ENCODE measurements around the gene BLOC1S4. TPM values are rescaled to one million over a fixed set of nuclear protein-coding genes. Genes with fewer than 3 reads are reported as not detected.

Gene BLOC1S4
- total RNA-seq, 3 donors from 2014 or later, result 11.8 to 12.8 (median 11.8) TPM

DNA sequence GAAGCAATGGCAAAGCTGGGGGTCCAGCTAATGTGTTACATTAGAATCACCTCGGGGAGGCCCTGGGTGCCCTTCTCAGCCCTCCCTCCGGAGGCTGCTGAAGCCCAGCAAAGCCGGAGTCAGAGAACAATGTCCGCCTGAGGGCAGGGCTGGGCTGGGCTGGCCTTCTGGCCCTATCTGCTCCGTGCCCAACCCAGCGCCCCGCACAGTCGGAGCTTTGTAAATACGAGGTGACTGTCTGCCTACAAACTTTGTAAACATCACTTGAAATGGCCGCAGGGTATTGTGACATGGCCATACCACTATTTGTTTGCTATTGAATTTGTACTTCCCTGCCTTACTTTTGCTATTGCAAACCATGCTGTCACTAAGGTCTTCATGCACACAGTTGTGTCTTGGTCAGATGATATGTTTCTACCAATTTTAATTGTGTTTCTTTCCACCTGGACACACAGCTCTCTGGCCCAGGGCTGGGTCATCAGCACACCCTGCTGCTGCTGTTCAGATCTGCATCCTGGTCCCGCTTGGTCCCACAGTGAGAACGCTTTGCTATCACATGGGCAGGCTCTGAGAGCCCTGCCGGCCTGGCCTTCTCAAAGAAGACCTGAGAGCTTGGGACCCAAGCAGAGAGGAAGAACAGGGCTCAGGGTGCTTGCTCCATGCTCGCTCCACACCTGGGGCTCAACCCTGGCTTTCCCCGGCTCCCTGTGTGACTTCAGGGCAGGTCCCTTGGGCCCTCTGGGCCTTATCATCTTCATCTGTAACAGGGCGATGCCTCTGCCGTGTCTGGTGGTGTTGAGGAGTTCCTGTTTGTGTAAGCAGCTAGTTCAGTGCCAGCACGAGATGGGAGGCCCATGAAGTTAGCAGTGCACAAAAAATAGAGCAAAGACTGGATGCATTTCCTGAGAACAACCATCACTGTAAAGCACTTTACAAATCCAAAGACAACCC lies 20.0 kb upstream of the BLOC1S4 start:
- intact Hi-C loops (cut with DNase I, micrococcal nuclease), result no loop called here
- DNase-seq (peak; percentile 71 to 82 (median 80)), ATAC-seq (peak; percentile 80)
- Histone ChIP-seq H3K4me3 (no peak overlapping the region), H3K9me3 (no peaks in the 10 kb centered on the region), H3K4me1 (ENCODE audit: low read depth) (peaks cover 18% of the 10 kb centered on the region), H3K36me3 (ENCODE audit: low read depth) (no peaks in the 10 kb centered on the region)
- TF ChIP-seq, protein P1, sequence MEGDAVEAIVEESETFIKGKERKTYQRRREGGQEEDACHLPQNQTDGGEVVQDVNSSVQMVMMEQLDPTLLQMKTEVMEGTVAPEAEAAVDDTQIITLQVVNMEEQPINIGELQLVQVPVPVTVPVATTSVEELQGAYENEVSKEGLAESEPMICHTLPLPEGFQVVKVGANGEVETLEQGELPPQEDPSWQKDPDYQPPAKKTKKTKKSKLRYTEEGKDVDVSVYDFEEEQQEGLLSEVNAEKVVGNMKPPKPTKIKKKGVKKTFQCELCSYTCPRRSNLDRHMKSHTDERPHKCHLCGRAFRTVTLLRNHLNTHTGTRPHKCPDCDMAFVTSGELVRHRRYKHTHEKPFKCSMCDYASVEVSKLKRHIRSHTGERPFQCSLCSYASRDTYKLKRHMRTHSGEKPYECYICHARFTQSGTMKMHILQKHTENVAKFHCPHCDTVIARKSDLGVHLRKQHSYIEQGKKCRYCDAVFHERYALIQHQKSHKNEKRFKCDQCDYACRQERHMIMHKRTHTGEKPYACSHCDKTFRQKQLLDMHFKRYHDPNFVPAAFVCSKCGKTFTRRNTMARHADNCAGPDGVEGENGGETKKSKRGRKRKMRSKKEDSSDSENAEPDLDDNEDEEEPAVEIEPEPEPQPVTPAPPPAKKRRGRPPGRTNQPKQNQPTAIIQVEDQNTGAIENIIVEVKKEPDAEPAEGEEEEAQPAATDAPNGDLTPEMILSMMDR (IDR thresholded peaks at IDR 0.05), result peak; percentile 12

DNA sequence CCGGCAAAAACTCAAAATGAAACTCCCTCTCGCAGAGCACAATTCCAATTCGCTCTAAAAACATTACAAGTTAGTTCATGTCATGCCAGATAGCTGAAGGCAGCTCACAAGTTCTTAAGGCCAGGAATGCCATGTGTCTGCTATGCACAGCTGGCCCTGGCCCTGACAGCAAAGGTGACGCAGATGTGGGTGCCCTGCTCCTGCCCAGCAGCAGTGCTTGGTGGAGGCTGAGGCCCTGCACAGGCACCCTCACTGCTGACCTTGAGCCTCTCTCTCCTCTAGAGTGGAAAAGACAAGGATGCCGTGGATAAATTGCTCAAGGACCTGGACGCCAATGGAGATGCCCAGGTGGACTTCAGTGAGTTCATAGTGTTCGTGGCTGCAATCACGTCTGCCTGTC lies 19.4 kb upstream of the BLOC1S4 start:
- TF ChIP-seq, protein P1 (IDR thresholded peaks at IDR 0.05), result no peak
- Histone ChIP-seq H3K4me3 (no peak overlapping the region), H3K9me3 (no peaks in the 10 kb centered on the region), H3K4me1 (ENCODE audit: low read depth) (peaks cover 18% of the 10 kb centered on the region), H3K36me3 (ENCODE audit: low read depth) (no peaks in the 10 kb centered on the region)
- DNase-seq (no peak), ATAC-seq (no peak)
- intact Hi-C loops (cut with DNase I, micrococcal nuclease), result no loop called here

DNA sequence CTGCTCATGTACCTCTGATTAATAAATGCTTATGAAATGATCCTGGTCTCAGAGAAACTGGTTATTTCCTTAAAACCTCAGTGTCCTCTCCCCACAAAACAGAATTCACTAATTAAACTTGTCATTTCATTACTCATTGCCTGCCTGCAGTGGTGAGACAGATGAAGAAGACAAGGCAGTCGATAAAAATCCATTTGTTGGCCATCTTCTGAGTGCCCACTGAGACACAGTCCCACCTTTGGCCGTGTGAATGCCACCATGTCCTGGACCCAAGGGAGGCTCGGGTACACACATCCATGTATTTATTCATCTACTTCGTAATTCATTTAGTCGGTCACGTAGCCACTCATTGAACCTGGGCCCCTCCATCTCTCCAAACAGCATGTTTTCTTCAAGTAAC lies 18.8 kb upstream of the BLOC1S4 start:
- DNase-seq (no peak), ATAC-seq (no peak)
- peaks cover 18% of the 10 kb centered on the region for H3K4me1 ChIP-seq (ENCODE audit: low read depth)
- H3K36me3 ChIP-seq (ENCODE audit: low read depth), result no peaks in the 10 kb centered on the region
- H3K4me3 ChIP-seq, result no peak overlapping the region
- H3K9me3 ChIP-seq, result no peaks in the 10 kb centered on the region
- TF ChIP-seq, protein P1 (IDR thresholded peaks at IDR 0.05), result no peak
- intact Hi-C loops (cut with DNase I, micrococcal nuclease), result no loop called here

DNA sequence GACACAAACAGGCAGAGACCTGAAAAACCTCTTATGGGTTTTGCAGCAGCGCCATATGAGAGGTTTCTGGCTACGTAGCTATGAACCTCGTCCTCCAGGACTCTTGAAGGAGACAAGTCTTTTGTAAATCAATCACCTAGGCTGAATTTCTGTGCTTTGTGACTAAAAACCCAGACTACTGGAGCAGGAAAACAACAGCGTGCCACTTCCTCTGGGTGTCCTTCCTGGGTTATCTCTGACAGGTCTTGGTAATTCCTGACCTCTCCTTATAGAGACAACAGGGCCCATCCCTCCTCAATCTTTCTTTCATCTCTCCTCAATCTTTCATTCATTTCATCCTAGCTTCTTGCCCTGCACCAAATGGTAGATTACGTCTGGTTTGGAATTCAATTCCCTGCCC lies 16.6 kb upstream of the BLOC1S4 start:
- intact Hi-C loops (cut with DNase I, micrococcal nuclease), result no loop called here
- no peak for ATAC-seq
- no peak for DNase-seq
- H3K4me3 ChIP-seq, result no peak overlapping the region
- no peaks in the 10 kb centered on the region for H3K9me3 ChIP-seq
- TF ChIP-seq, protein P1 (IDR thresholded peaks at IDR 0.05), result no peak
- peaks cover 8% of the 10 kb centered on the region for H3K4me1 ChIP-seq (ENCODE audit: low read depth)
- H3K36me3 ChIP-seq (ENCODE audit: low read depth), result no peaks in the 10 kb centered on the region

DNA sequence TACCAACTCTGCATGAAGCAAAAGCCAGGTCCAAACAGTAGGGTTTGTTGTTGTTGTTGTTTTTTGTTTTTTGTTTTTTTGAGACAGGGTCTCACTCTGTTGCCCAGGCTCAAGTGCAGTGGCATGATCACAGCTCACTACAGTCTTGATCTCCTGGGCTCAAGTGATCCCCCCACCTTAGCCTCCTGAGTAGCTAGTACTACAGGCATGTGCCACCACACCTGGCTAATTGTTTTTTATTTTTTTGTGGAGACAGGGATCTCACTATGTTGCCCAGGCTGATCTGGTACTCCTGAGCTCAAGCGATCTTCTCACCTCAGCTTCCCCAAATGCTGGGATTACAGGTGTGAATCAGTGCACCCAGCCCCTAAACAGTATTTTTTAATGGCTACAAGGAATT lies 16.1 kb upstream of the BLOC1S4 start:
- TF ChIP-seq, protein P1 (IDR thresholded peaks at IDR 0.05), result no peak
- intact Hi-C loops (cut with DNase I, micrococcal nuclease), result no loop called here
- DNase-seq, result no peak

More for the DNA sequence above, 16.1 kb upstream of the BLOC1S4 start:
- no peak for ATAC-seq
- Histone ChIP-seq H3K4me1 (ENCODE audit: low read depth) (peaks cover 8% of the 10 kb centered on the region), H3K9me3 (no peaks in the 10 kb centered on the region), H3K4me3 (no peak overlapping the region), H3K36me3 (ENCODE audit: low read depth) (no peaks in the 10 kb centered on the region)
